Nephron progenitor cell (in vitro differentiated cells): Measurements from ENCODE around the gene SLC52A3.

Source experiments
- DNase-seq: peaks from one replicate; pipeline ENCODE4 v3.0.0; 2021
- H3K27ac Mint-ChIP-seq: 2 replicates; pipeline ENCODE4 v1.8.0; 2021; ENCODE audit warnings: mild to moderate bottlenecking, moderate library complexity, mixed read lengths
- H3K27me3 Mint-ChIP-seq: 2 replicates; pipeline ENCODE4 v1.8.0; 2021; ENCODE audit warnings: mild to moderate bottlenecking, low read depth, mixed read lengths; ENCODE audit not compliant: poor library complexity
- H3K36me3 Mint-ChIP-seq: 2 replicates; pipeline ENCODE4 v1.8.0; 2021; ENCODE audit warnings: low read depth, mixed read lengths
- H3K4me1 Mint-ChIP-seq: 2 replicates; pipeline ENCODE4 v1.8.0; 2021; ENCODE audit warnings: mixed read lengths
- H3K4me3 Mint-ChIP-seq: 2 replicates; pipeline ENCODE4 v1.8.0; 2021; ENCODE audit warnings: mild to moderate bottlenecking, moderate library complexity, mixed read lengths
- H3K9me3 Mint-ChIP-seq: 2 replicates; pipeline ENCODE4 v1.8.0; 2021; ENCODE audit warnings: mild to moderate bottlenecking, moderate library complexity, mixed read lengths
- CTCF ChIP-seq: fragments of 200-600 bp; sonication (generic); IDR thresholded peaks from 2 replicates; pipeline ENCODE4 v1.5.0; 2021; ENCODE audit warnings: antibody characterized with exemption

Gene SLC52A3

GRCh38 chr20:723756-724155 is 44.5 kb downstream of the SLC52A3 start:
- H3K27ac Mint-ChIP-seq, result no peak overlapping the region
- H3K4me1 Mint-ChIP-seq, result peaks cover 15% of the 10 kb centered on the region
- no peak for TF ChIP-seq CTCF
- no peaks in the 10 kb centered on the region for H3K9me3 Mint-ChIP-seq
- no peak overlapping the region for H3K4me3 Mint-ChIP-seq
- H3K27me3 Mint-ChIP-seq, result peaks cover 72% of the 10 kb centered on the region
- no peak for DNase-seq
- H3K36me3 Mint-ChIP-seq, result no peaks in the 10 kb centered on the region

- H3K4me1 Mint-ChIP-seq, result peaks cover 15% of the 10 kb centered on the region
- no peak overlapping the region for H3K27ac Mint-ChIP-seq
- no peak for TF ChIP-seq CTCF
- no peak overlapping the region for H3K4me3 Mint-ChIP-seq
- no peaks in the 10 kb centered on the region for H3K36me3 Mint-ChIP-seq
- peaks cover 69% of the 10 kb centered on the region for H3K27me3 Mint-ChIP-seq
- no peaks in the 10 kb centered on the region for H3K9me3 Mint-ChIP-seq
- no peak for DNase-seq
Observed at GRCh38 chr20:722822-723644, 45.3 kb downstream of the SLC52A3 start.

- Mint-ChIP-seq H3K4me3 (no peak overlapping the region), H3K27me3 (peaks cover 63% of the 10 kb centered on the region), H3K9me3 (no peaks in the 10 kb centered on the region), H3K36me3 (no peaks in the 10 kb centered on the region), H3K27ac (no peak overlapping the region), H3K4me1 (peaks cover 15% of the 10 kb centered on the region)
- DNase-seq, result no peak
- no peak for TF ChIP-seq CTCF
Observed at GRCh38 chr20:721876-722275, 46.4 kb downstream of the SLC52A3 start.

GRCh38 chr20:719816-720215 is 48.5 kb downstream of the SLC52A3 start:
- no peak overlapping the region for H3K4me3 Mint-ChIP-seq
- no peak overlapping the region for H3K27ac Mint-ChIP-seq

GRCh38 chr20:719068-719467 is 49.2 kb downstream of the SLC52A3 start:
- Mint-ChIP-seq H3K9me3 (no peaks in the 10 kb centered on the region), H3K27me3 (peaks cover 40% of the 10 kb centered on the region), H3K36me3 (no peaks in the 10 kb centered on the region), H3K27ac (no peak overlapping the region), H3K4me1 (peaks cover 15% of the 10 kb centered on the region), H3K4me3 (no peak overlapping the region)
- TF ChIP-seq CTCF, result no peak
- no peak for DNase-seq

More at GRCh38 chr20:719816-720215, 48.5 kb downstream of the SLC52A3 start:
- TF ChIP-seq CTCF, result no peak
- Mint-ChIP-seq H3K36me3 (no peaks in the 10 kb centered on the region), H3K4me1 (peaks cover 15% of the 10 kb centered on the region), H3K9me3 (no peaks in the 10 kb centered on the region), H3K27me3 (peaks cover 44% of the 10 kb centered on the region)
- no peak for DNase-seq

GRCh38 chr20:717832-718231 is 50.5 kb downstream of the SLC52A3 start:
- no peak for DNase-seq
- H3K9me3 Mint-ChIP-seq, result no peaks in the 10 kb centered on the region
- H3K27ac Mint-ChIP-seq, result no peak overlapping the region
- no peak overlapping the region for H3K4me3 Mint-ChIP-seq
- no peaks in the 10 kb centered on the region for H3K36me3 Mint-ChIP-seq
- H3K4me1 Mint-ChIP-seq, result peaks cover 15% of the 10 kb centered on the region
- H3K27me3 Mint-ChIP-seq, result peaks cover 37% of the 10 kb centered on the region
- no peak for TF ChIP-seq CTCF
